DMS 273 (cell line): ENCODE measurements around the gene PSMD9.
A peak's percentile ranks its signal among the peaks of the same experiment; 100 is the strongest.
"Not testable (repeated sequence)": the region's sequence is repeated elsewhere in the genome, so short reads cannot be mapped to it uniquely, and the experiment has no call there.

Source experiments
- DNase-seq: peaks from one replicate; lab custom pipeline; 2025; ENCODE audit not compliant: unreplicated experiment; lab: John Stamatoyannopoulos, UW

PSMD9 gene

GRCh38 chr12:121872546-121873215 lies 15.9 kb upstream of the PSMD9 start:
- peak; percentile 86 for DNase-seq

GRCh38 chr12:121873216-121873569 lies 15.4 kb upstream of the PSMD9 start:
- no peak for DNase-seq

- no peak for DNase-seq
These were observed 14.5 kb upstream of the PSMD9 start for GRCh38 chr12:121874071-121874470.

GRCh38 chr12:121875582-121875981 lies 13.0 kb upstream of the PSMD9 start:
- no peak for DNase-seq

GRCh38 chr12:121876080-121876447 lies 12.5 kb upstream of the PSMD9 start:
- not testable (repeated sequence) for DNase-seq

GRCh38 chr12:121883315-121883660 lies 5.3 kb upstream of the PSMD9 start:
- peak; percentile 17 for DNase-seq

- not testable (repeated sequence) for DNase-seq
These were observed 3.5 kb upstream of the PSMD9 start for GRCh38 chr12:121885129-121885528.

- DNase-seq = no peak
These were observed 510 bp upstream of the PSMD9 start for GRCh38 chr12:121888083-121888477.

GRCh38 chr12:121889274-121889624 lies 659 bp downstream of the PSMD9 start:
- DNase-seq = no peak

- DNase-seq = not testable (repeated sequence)
These were observed 1.1 kb downstream of the PSMD9 start for GRCh38 chr12:121889661-121890060.

- DNase-seq = no peak
These were observed 4.3 kb downstream of the PSMD9 start for GRCh38 chr12:121892673-121893561.

- no peak for DNase-seq
These were observed 5.4 kb downstream of the PSMD9 start for GRCh38 chr12:121893961-121894460.

- DNase-seq = peak; percentile 33
These were observed 6.0 kb downstream of the PSMD9 start for GRCh38 chr12:121894633-121895032.

- no peak for DNase-seq
These were observed 9.7 kb downstream of the PSMD9 start for GRCh38 chr12:121898287-121898686.

- no peak for DNase-seq
These were observed 11.0 kb downstream of the PSMD9 start for GRCh38 chr12:121899590-121899989.

- DNase-seq = no peak
These were observed 14.6 kb downstream of the PSMD9 start for GRCh38 chr12:121903202-121903601.

GRCh38 chr12:121905746-121906145 lies 17.2 kb downstream of the PSMD9 start:
- DNase-seq = no peak

GRCh38 chr12:121908702-121909101 lies 20.1 kb downstream of the PSMD9 start:
- DNase-seq = no peak

GRCh38 chr12:121911824-121912585 lies 23.4 kb downstream of the PSMD9 start:
- no peak for DNase-seq

- no peak for DNase-seq
These were observed 27.3 kb downstream of the PSMD9 start for GRCh38 chr12:121915841-121916321.

- no peak for DNase-seq
These were observed 28.1 kb downstream of the PSMD9 start for GRCh38 chr12:121916719-121917118.
